Measurements from ENCODE around the gene SLC43A1.
A peak's percentile ranks its signal among the peaks of the same experiment; 100 is the strongest.

The SLC43A1 gene

DNA sequence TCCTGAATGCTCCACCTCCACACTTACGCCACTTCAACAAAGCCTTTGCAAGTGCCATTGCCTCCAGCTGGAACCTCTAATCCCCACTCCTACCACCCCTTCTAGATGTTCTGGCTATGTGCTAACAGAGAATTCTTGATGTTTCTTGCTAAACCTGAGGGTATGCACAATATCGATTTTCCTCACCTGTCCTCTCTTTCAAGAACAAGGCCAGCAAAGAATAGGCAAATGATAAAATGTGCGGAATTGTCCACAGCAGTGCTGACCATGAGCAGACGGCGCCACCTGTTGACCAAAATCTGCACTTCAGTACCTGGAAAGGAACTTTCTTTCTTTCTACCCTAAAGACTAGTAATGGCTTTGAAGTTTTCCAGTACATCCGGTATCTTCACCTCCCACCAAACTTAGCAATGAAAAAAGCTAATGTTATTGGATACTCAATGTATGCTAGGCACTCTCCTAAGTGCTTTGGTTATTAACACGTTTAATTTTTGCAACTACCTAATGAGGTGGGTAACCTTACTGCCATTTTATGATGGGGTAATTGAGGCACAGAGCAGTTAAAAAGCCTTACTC lies 11.6 kb upstream of the SLC43A1 start:
- peak; percentile 51 for DNase-seq

DNA sequence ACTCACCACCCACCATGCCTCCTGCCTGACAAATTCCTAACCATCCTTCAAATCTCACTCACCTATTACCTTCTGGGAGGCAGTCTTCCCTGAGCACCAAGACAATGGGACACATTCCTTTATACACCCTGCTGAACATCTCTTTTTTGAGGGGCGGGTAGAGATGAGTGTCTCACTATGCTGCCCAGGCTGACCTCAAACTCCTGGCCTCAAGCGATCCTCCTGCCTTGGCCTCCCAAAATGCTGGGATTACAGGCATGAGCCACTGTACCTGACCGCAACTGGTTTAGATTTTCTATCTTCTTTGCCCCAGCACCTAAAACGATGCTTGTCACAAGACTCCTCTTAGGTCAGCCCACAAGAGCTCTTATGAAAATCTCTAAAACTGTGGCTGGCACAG lies 7.9 kb upstream of the SLC43A1 start:
- no peak for DNase-seq

DNA sequence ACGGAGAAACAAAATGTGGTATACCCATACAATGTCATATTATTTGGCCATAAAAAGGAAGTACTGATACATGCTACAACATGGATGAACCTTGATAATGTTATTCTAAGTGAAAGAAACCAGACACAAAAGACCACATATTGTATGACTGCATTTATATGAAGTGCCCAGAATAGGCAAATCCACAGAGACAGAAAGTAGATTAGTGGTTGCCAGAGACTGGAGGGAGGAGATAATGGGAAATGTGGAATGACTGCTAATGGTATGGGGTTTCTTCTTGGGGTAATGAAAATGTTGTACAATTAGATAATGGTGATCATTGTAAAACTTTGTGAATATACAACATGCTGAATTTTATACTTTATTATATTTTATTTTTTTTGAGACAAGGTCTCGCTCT lies 5.6 kb upstream of the SLC43A1 start:
- no peak for DNase-seq

DNA sequence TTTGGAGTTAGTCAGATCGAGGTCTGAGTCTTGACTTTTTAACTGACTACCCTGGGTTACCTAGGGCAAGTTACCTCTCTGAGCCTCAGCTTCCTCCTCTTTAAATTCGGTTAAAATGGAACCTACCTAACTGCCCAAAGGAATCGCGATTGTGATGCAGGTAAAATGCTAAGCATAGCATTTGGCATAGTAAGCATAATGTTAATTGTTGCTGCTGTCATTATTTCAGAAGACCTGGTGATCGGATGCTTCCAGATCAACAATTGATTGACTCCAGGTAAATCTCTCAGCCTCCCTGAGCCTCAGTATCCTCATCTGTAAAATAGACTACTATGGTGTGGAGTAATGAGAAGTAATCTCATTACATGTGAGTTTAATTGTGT lies 550 bp upstream of the SLC43A1 start:
- no peak for DNase-seq

DNA sequence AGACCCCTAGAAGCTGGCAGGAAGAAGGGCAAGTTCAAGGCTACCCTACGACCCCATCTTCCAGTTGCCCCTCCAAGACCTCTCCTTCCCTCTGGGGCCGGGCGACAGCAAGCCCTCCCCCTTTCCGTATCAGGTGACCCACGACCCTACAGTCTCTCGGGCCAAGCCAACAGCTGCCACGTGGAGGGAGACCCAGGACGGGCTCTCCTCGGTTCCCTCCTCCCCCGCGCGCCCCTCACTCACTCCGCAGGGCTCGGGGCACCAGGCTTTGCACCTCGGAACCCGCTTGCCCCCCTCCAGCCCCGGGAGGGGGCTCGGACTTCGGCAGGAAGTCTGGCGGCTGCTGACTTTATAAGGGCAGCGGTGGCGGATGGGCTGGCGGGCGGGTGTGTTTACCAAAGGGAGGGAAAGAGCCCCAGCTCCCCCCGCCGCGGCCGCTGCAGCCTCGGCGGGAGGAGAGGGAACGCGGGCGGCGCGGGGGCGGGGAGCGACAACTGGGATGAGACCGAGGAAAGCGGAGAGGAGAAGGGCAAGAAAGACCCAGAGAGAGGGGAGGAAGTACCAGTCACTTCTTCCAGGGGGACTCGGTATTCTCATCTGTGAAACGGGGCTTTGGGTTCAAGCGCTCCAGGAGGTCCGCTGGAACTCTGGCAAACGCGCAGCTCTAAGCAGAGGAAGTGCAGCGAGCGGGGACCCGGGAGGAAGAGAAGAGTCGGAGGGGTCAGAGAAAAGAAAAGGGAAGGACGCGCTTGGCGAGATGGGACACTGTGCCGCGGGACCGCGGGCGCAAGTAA lies 767 bp downstream of the SLC43A1 start:
- peak; percentile 29 for DNase-seq

DNA sequence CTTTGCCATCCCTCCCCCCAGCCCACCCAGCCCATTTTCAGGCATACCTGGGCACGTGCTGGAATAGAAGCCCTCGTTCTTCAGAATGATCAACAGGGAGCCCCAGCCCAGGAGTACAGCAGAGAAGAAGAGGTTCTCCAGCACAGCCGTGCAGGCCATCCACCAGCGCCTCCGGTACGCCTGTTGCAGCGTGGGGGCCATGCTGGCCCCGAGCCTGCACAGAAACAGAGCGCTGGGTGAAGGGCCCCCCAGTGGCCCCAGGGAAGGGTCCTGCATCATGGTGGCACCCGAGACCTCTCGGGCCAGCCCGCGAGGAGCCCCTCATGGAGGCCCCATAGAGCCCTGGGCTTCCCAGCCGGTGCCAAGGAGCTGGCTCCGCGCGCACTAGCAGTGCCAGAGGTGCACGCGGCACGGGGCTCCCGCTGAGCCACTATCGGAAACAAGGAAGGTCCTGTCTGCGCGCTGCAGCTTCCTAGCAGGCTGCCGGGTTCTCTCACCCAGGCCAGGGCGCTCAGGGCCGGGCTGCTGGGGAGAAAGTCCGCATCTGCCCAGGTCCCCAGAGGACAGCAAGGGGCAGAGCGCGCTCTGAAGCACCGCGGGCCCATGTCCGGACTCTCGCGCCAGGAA lies 1.5 kb downstream of the SLC43A1 start:
- DNase-seq = no peak

DNA sequence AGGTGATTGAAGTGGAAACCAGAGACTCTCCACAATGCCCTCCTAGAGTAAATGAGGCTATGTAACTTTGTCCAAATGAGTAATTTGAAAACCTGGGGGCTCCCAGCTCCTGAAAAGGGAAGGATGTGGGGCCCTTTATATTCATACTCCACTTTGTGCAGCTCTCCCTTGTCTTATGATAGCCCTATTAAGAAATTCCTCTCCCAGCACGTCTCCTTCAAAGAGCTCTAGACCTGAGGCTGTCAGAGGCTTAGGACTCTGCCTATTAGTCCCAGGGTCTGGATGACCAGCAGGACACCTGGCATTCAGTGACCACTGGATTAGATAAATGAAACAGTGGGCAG lies 2.1 kb downstream of the SLC43A1 start:
- no peak for DNase-seq

DNA sequence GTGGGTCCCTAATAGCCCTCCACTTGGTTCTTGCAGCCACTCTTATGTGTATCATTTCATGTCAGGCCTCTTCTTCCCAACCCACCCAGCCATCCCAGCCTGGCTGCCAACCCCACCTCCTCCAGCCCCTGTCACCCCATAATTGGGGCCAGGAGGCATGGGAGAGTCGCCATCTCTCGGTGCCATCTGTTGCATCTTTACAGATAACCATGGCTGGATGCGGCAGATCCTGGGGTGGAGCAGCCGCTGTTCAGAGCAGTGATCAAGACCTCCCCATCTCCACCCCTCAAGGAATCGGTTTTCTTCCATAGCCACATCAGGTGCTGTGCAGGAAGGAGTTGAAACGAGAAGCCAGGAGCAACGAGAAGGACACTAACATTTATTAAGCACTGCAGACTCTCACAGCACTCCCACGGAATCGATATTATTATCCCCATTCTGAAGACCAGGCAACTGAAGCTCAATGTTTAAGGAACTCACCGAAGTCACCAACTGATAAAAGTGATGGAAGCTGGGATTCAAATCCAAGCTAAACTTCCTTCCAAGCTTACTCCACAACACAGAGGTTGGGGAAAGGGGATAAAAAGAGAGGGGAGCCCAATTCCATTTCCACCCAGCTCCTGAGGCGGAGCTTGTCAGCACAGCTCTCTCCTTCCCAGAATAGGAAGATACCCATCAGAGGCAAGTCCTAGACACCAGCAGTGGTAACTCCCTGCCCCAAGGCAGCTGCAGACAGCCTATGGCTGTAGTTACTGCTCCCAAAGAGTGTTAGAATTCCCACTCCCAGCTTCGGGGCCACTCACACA lies 2.7 kb downstream of the SLC43A1 start:
- no peak for DNase-seq

DNA sequence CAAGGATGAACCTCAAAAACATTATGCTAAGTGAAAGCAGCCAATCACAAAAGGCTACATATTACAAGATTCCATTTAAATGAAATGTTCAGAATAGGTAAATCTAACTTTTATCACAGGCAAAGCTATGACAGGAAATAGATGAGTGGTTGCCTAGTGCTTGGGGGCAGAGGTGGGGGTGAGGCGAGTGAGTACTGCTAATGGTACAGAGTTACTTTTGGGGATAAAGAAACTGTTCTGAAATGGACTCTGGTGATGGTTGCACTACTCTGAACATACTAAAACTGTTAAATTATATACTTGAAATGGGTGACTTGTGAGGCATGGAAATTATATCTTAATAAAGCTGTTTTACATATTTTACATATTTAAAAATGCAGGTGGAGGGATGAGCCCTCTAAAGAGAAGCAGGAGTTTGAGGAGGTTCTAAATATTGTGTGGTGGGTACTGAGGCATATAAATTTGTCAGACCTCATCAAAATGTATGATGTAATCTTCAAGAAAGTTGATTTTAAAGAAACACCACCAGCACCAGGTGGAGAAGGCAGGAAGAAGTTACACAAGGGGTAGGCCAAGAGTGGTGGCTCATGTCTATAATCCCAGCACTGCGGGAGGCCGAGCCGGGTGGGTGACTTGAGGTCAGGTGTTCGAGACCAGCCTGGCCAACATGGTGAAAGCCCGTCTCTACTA lies 3.6 kb downstream of the SLC43A1 start:
- no peak for DNase-seq

DNA sequence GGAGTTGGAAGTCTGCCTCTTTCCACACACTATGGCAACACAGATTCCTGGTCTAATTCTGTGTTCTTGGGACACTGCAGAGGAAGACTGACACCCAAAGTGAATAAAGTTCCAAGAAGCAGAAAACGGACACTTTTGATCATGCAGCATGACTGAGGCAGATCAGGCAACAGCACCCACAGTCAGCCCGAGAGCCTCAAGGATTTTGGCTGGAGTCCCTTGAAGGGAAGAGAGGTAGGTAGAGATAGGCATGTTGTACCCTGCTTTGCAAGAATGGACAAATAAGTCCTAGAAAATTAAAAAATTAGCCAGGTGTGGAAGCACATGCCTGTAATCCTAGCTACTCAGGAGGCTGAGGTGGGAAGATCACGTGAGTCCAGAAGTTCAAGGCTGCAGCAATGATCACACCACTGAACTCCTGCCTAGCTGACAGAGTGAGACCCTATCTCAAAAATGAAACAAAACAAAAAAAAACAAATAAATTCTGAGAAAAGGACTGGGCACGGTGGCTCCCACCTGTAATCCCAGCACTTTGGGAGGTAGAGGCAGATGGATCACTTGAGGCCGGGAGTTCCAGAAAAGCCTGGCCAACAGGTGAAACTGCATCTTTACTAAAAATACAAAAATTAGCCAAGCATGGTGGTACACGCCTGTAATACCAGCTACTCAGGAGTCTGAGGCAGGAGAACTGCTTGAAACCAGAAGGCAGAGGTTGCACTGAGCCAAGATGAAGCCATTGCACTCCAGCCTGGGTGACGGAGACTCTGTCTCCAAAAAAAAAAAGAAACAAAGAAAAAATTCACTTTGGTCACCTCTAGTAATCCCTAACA lies 6.9 kb downstream of the SLC43A1 start:
- no peak for DNase-seq

DNA sequence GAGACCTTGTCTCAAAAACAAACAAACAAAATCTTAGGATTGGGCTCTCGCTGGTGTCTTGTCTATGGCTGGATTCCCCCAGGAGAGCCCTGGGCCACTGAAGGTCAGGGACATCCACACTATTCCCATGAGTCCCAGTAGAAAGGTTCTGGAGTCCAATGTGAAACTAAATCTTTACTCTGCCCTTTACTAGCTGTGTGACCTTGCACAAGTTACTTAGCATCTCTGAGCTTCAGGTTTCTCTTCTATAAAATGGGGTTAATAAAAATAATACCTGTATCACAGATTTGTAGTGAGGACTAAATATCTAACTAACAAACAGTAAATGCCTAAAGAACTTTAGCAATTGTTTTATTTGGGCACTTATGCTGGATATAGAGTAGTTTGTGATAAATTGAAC lies 9.0 kb downstream of the SLC43A1 start:
- no peak for DNase-seq

DNA sequence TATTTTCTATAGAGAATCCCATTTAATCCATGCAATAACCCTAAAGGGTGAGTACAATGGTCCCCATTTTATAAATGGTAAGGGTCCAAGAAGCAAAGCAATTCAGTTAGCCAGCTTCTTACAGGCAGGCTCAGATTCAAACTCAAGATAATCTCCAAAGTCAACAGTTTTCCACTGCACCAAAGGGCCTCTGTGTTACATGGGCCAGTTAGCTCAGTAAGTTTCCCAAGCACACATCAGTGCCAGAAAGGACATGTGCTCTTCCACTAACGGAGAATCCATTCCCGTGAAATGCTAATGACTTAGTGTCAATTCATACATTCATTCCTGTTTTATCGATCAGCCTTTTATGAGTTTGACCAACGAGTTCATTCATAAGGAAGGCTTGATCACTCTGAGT lies 11.0 kb downstream of the SLC43A1 start:
- no peak for DNase-seq

DNA sequence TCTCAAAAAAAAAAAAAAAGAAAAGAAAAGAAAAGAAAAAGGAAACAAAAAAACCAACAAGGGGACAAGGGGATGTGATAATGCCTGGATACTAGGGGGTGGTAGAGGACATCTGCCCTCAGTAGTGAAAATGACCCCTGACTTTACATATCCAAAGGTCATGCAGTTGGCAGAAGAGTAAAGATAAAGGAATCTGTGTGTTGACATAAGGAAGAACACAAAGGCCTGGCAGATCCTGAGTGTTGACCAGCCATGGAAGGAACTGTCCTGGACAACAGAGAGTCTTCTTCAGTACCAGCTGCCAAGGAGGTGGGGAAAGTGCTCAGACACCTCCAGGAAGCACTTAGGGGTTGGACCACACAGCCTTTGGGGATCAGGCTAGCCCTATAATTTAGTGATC lies 12.6 kb downstream of the SLC43A1 start:
- no peak for DNase-seq

DNA sequence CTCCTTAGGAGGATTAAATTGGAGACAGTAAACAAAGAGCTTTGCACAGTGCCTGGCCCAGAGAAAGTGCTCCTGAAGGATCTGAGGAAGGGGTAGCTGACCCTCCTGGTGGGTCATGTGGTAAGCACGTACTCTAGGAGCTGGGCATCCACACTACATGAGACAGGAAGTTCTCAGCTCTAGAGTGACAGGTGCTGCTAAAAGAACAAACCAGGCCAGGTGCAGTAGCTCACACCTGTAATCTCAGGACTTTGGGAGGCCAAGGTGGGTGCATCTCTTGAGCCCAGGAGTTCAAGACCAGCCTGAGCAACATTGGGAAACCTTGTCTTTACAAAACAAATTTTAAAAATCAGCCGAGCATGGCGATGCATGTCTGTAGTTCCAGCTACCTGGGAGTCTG lies 13.1 kb downstream of the SLC43A1 start:
- no peak for DNase-seq

DNA sequence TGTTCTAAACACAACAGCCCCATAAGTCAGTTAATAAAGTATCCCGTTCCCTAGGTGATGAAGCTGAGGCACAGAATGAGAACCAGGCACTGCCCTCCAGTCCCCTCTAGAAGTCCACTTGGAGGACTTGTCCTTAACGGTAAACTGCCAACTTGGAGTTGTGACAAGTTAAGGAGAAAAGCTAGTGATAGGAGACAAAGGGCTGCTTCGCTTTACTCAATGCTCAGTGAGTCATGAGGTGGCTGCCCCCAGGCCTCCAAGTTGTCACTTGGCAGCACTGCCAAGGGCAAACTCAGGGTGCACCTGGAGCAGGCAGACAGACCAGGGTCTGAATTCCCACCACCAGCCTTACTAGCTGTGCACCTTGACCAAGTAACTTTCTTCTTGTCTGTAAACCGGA lies 13.5 kb downstream of the SLC43A1 start:
- DNase-seq = no peak

DNA sequence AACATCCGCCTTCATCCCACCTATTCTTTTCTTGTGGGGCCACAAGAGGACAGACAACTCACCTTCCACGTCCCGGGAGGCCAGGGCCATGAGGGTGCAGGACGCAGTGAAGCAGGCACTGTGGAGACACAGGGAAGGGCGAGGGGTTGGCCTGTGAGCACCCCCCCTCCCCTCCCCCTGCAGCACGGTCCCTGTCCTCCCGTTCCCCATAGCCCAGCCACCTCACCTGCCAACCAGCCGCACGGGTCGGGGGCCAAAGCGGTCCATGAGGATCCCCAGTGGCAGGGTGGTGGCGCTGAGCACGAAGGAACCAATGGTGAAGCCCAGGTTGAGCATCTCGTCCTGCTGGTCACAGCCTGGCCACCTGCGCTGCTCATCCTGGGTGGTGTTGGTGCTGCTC lies 14.6 kb downstream of the SLC43A1 start:
- no peak for DNase-seq

DNA sequence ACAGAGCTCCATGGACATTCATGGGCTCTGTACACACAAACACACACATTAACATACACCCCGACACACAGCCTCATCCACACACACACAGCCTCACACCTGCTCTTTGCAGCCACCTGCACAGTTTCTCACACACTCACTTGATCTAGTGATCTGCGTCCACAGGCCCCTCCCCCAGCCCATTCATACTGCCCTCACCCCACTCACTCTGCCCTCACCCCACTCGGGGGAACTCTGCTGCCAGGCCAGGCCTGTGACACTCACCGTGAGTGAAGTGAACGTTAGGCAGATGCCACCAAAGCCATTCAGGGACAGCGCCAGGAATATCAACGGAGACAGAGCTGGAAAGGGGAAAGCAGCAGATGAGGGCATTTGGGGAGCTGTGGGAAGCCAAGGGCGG lies 15.0 kb downstream of the SLC43A1 start:
- no peak for DNase-seq

DNA sequence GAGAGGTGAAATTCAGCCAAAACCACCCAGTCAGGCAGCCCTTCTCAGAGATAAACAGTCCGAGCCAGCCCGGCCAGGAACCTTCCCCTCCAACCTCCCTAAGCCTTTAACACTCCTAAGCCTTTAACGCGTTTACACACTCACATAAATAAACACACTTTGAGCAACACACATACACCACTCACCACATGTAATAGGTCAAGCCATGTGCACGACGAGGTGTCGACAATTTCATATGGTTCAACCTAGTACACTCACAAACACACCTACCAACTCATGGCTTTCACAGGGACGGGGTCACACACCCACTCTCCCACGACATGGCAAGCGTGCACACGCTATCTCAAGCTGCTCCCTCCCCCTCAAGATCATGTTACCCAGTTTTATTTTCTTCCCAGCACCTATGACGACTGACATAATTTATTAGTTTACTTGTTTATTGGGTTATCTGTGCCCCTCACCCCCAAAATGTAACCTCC lies 15.5 kb downstream of the SLC43A1 start:
- no peak for DNase-seq

DNA sequence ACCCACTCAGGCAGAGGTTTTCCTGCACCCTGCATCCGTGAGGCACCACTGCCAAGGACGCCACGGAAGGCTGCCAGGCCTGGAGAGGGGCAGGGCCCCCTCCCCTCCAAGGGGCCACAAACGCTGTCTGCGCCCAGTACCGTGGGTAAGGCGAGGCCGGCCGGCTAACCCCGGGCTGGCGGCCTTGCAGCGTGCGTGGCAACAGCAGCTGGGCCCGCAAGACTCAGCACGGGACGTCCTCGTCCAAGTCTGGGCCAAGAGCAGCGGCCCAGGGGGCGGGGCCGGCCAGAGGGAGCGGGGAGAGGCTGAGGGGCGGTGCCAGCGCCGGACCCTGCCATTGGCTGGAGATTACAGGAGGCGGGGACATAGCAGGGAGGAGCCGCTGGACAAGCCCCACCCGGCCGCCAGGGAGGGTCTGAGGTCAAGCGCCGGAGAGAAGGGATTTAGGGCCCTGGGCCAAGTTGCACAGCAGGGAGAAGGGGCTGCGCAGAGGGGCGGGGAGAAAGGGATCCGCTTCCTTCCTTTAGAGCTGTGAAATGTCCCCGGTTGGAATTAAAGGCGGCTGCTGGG lies 16.0 kb downstream of the SLC43A1 start:
- peak; percentile 74 for DNase-seq

DNA sequence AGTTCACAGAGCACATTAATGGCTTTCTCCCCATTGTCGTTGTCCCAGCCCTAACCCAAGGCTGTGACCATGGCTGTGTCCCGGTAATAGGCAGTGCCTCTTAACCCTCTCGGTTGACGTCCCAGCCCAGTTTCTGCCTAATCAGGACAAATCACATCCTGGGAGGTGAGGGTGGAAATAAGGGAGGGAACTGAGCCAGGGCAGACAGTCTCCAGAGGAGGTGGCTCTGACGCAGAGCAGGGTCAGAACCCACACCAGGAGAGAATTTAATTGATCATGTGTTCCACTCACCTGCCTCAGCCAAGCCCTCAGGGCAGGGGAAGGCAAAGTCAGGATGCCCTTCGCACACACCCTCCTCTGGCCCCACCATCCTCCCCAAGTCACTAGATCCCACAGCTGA lies 17.0 kb downstream of the SLC43A1 start:
- DNase-seq = no peak
